ENCODE measurements around the gene NTM. TPM values are rescaled to one million over a fixed set of nuclear protein-coding genes. Genes with fewer than 3 reads are reported as not detected.

NTM gene
- polyA plus RNA-seq, 4 donors: 0.94 to 3.1 (median 1.4) TPM; not detected in 1

GRCh38 chr11:131546218-131546895 lies 175.9 kb downstream of the NTM start:
- H3K4me1 ChIP-seq (ENCODE audit: control insufficient read depth in 3 of 3, insufficient read depth in 2 of 3, low read depth in 1 of 3, low read length in 2 of 3): no peaks in the 10 kb centered on the region
- H3K27me3 ChIP-seq (ENCODE audit: control insufficient read depth in 3 of 3, insufficient read depth in 3 of 3, low read length in 3 of 3): peaks cover 0 to 3% (median 0%) of the 10 kb centered on the region in 3 donors
- peaks cover 0 to 1% of the 10 kb centered on the region in 2 donors for H3K9me3 ChIP-seq (ENCODE audit: control insufficient read depth in 2 of 2, insufficient read depth in 1 of 2, low read depth in 1 of 2, low read length in 1 of 2)
- no peak overlapping the region for H3K4me3 ChIP-seq (ENCODE audit: low read depth in 1 of 3, low read length in 3 of 3)
- H3K36me3 ChIP-seq (ENCODE audit: control insufficient read depth in 3 of 3, insufficient read depth in 2 of 3, low read depth in 1 of 3, low read length in 3 of 3): no peaks in the 10 kb centered on the region
- no peak overlapping the region for H3K27ac ChIP-seq (ENCODE audit: low read depth in 1 of 3, low read length in 2 of 3)
- FAIRE-seq (no peak), DNase-seq (no peak)
- 22 to 37% (median 24%) methylated on average over 10 of the region's 10 CpGs for WGBS, 3 donors

GRCh38 chr11:131549099-131549498 lies 178.7 kb downstream of the NTM start:
- no peaks in the 10 kb centered on the region for H3K9me3 ChIP-seq (ENCODE audit: control insufficient read depth in 2 of 2, insufficient read depth in 1 of 2, low read depth in 1 of 2, low read length in 1 of 2)
- no peaks in the 10 kb centered on the region for H3K4me1 ChIP-seq (ENCODE audit: control insufficient read depth in 3 of 3, insufficient read depth in 2 of 3, low read depth in 1 of 3, low read length in 2 of 3)
- H3K27ac ChIP-seq (ENCODE audit: low read depth in 1 of 3, low read length in 2 of 3): no peak overlapping the region
- FAIRE-seq (no peak), DNase-seq (no peak)
- H3K36me3 ChIP-seq (ENCODE audit: control insufficient read depth in 3 of 3, insufficient read depth in 2 of 3, low read depth in 1 of 3, low read length in 3 of 3): no peaks in the 10 kb centered on the region
- 86 to 90% (median 89%) methylated on average over 2 of the region's 2 CpGs for WGBS, 3 donors
- H3K27me3 ChIP-seq (ENCODE audit: control insufficient read depth in 3 of 3, insufficient read depth in 3 of 3, low read length in 3 of 3): no peaks in the 10 kb centered on the region
- no peak overlapping the region for H3K4me3 ChIP-seq (ENCODE audit: low read depth in 1 of 3, low read length in 3 of 3)

GRCh38 chr11:131549770-131550169 lies 179.4 kb downstream of the NTM start:
- no peak for FAIRE-seq
- no peak overlapping the region for H3K4me3 ChIP-seq (ENCODE audit: low read depth in 1 of 3, low read length in 3 of 3)
- WGBS, 3 donors: 43 to 64% (median 49%) methylated on average over 8 of the region's 8 CpGs
- H3K9me3 ChIP-seq (ENCODE audit: control insufficient read depth in 2 of 2, insufficient read depth in 1 of 2, low read depth in 1 of 2, low read length in 1 of 2): no peaks in the 10 kb centered on the region
- H3K36me3 ChIP-seq (ENCODE audit: control insufficient read depth in 3 of 3, insufficient read depth in 2 of 3, low read depth in 1 of 3, low read length in 3 of 3): no peaks in the 10 kb centered on the region
- no peak for DNase-seq
- H3K27me3 ChIP-seq (ENCODE audit: control insufficient read depth in 3 of 3, insufficient read depth in 3 of 3, low read length in 3 of 3): no peaks in the 10 kb centered on the region
- H3K4me1 ChIP-seq (ENCODE audit: control insufficient read depth in 3 of 3, insufficient read depth in 2 of 3, low read depth in 1 of 3, low read length in 2 of 3): no peaks in the 10 kb centered on the region
- no peak overlapping the region for H3K27ac ChIP-seq (ENCODE audit: low read depth in 1 of 3, low read length in 2 of 3)

GRCh38 chr11:131560287-131560686 lies 189.9 kb downstream of the NTM start:
- Histone ChIP-seq H3K36me3 (ENCODE audit: control insufficient read depth in 3 of 3, insufficient read depth in 2 of 3, low read depth in 1 of 3, low read length in 3 of 3) (no peaks in the 10 kb centered on the region), H3K4me3 (ENCODE audit: low read depth in 1 of 3, low read length in 3 of 3) (no peak overlapping the region), H3K9me3 (ENCODE audit: control insufficient read depth in 2 of 2, insufficient read depth in 1 of 2, low read depth in 1 of 2, low read length in 1 of 2) (no peaks in the 10 kb centered on the region), H3K27me3 (ENCODE audit: control insufficient read depth in 3 of 3, insufficient read depth in 3 of 3, low read length in 3 of 3) (no peaks in the 10 kb centered on the region), H3K4me1 (ENCODE audit: control insufficient read depth in 3 of 3, insufficient read depth in 2 of 3, low read depth in 1 of 3, low read length in 2 of 3) (no peaks in the 10 kb centered on the region), H3K27ac (ENCODE audit: low read depth in 1 of 3, low read length in 2 of 3) (no peak overlapping the region)
- FAIRE-seq (no peak), DNase-seq (no peak)
- WGBS, 3 donors: 71 to 86% (median 84%) methylated on average over 4 of the region's 4 CpGs

- FAIRE-seq (no peak), DNase-seq (no peak)
- H3K9me3 ChIP-seq (ENCODE audit: control insufficient read depth in 2 of 2, insufficient read depth in 1 of 2, low read depth in 1 of 2, low read length in 1 of 2): no peaks in the 10 kb centered on the region
- H3K36me3 ChIP-seq (ENCODE audit: control insufficient read depth in 3 of 3, insufficient read depth in 2 of 3, low read depth in 1 of 3, low read length in 3 of 3): no peaks in the 10 kb centered on the region
- H3K27ac ChIP-seq (ENCODE audit: low read depth in 1 of 3, low read length in 2 of 3): no peak overlapping the region
- no peaks in the 10 kb centered on the region for H3K4me1 ChIP-seq (ENCODE audit: control insufficient read depth in 3 of 3, insufficient read depth in 2 of 3, low read depth in 1 of 3, low read length in 2 of 3)
- no peak overlapping the region for H3K4me3 ChIP-seq (ENCODE audit: low read depth in 1 of 3, low read length in 3 of 3)
- H3K27me3 ChIP-seq (ENCODE audit: control insufficient read depth in 3 of 3, insufficient read depth in 3 of 3, low read length in 3 of 3): no peaks in the 10 kb centered on the region
- 68 to 76% (median 71%) methylated on average over 4 of the region's 4 CpGs for WGBS, 3 donors
Measured at GRCh38 chr11:131561501-131561900, 191.1 kb downstream of the NTM start.

- Histone ChIP-seq H3K9me3 (ENCODE audit: control insufficient read depth in 2 of 2, insufficient read depth in 1 of 2, low read depth in 1 of 2, low read length in 1 of 2) (no peaks in the 10 kb centered on the region), H3K4me1 (ENCODE audit: control insufficient read depth in 3 of 3, insufficient read depth in 2 of 3, low read depth in 1 of 3, low read length in 2 of 3) (no peaks in the 10 kb centered on the region), H3K27ac (ENCODE audit: low read depth in 1 of 3, low read length in 2 of 3) (no peak overlapping the region), H3K4me3 (ENCODE audit: low read depth in 1 of 3, low read length in 3 of 3) (no peak overlapping the region), H3K36me3 (ENCODE audit: control insufficient read depth in 3 of 3, insufficient read depth in 2 of 3, low read depth in 1 of 3, low read length in 3 of 3) (no peaks in the 10 kb centered on the region), H3K27me3 (ENCODE audit: control insufficient read depth in 3 of 3, insufficient read depth in 3 of 3, low read length in 3 of 3) (no peaks in the 10 kb centered on the region)
- FAIRE-seq (no peak), DNase-seq (no peak)
- 64 to 73% (median 69%) methylated on average over 5 of the region's 5 CpGs for WGBS, 3 donors
Measured at GRCh38 chr11:131561972-131562371, 191.6 kb downstream of the NTM start.

GRCh38 chr11:131568318-131568717 lies 197.9 kb downstream of the NTM start:
- Histone ChIP-seq H3K4me3 (ENCODE audit: low read depth in 1 of 3, low read length in 3 of 3) (no peak overlapping the region), H3K27ac (ENCODE audit: low read depth in 1 of 3, low read length in 2 of 3) (no peak overlapping the region), H3K27me3 (ENCODE audit: control insufficient read depth in 3 of 3, insufficient read depth in 3 of 3, low read length in 3 of 3) (no peaks in the 10 kb centered on the region), H3K9me3 (ENCODE audit: control insufficient read depth in 2 of 2, insufficient read depth in 1 of 2, low read depth in 1 of 2, low read length in 1 of 2) (no peaks in the 10 kb centered on the region), H3K36me3 (ENCODE audit: control insufficient read depth in 3 of 3, insufficient read depth in 2 of 3, low read depth in 1 of 3, low read length in 3 of 3) (no peaks in the 10 kb centered on the region), H3K4me1 (ENCODE audit: control insufficient read depth in 3 of 3, insufficient read depth in 2 of 3, low read depth in 1 of 3, low read length in 2 of 3) (no peaks in the 10 kb centered on the region)
- DNase-seq: no peak
- WGBS, 3 donors: 73 to 82% (median 78%) methylated on average over 1 of the region's 1 CpG
- FAIRE-seq: no peak

- Histone ChIP-seq H3K27ac (ENCODE audit: low read depth in 1 of 3, low read length in 2 of 3) (no peak overlapping the region), H3K27me3 (ENCODE audit: control insufficient read depth in 3 of 3, insufficient read depth in 3 of 3, low read length in 3 of 3) (no peaks in the 10 kb centered on the region), H3K9me3 (ENCODE audit: control insufficient read depth in 2 of 2, insufficient read depth in 1 of 2, low read depth in 1 of 2, low read length in 1 of 2) (no peaks in the 10 kb centered on the region), H3K4me3 (ENCODE audit: low read depth in 1 of 3, low read length in 3 of 3) (no peak overlapping the region), H3K4me1 (ENCODE audit: control insufficient read depth in 3 of 3, insufficient read depth in 2 of 3, low read depth in 1 of 3, low read length in 2 of 3) (no peaks in the 10 kb centered on the region), H3K36me3 (ENCODE audit: control insufficient read depth in 3 of 3, insufficient read depth in 2 of 3, low read depth in 1 of 3, low read length in 3 of 3) (no peaks in the 10 kb centered on the region)
- DNase-seq: no peak
- 46 to 59% (median 55%) methylated on average over 4 of the region's 4 CpGs for WGBS, 3 donors
- FAIRE-seq: no peak
Measured at GRCh38 chr11:131571571-131571970, 201.2 kb downstream of the NTM start.

GRCh38 chr11:131572423-131572822 lies 202.0 kb downstream of the NTM start:
- Histone ChIP-seq H3K4me3 (ENCODE audit: low read depth in 1 of 3, low read length in 3 of 3) (no peak overlapping the region), H3K36me3 (ENCODE audit: control insufficient read depth in 3 of 3, insufficient read depth in 2 of 3, low read depth in 1 of 3, low read length in 3 of 3) (no peaks in the 10 kb centered on the region), H3K9me3 (ENCODE audit: control insufficient read depth in 2 of 2, insufficient read depth in 1 of 2, low read depth in 1 of 2, low read length in 1 of 2) (no peaks in the 10 kb centered on the region), H3K27me3 (ENCODE audit: control insufficient read depth in 3 of 3, insufficient read depth in 3 of 3, low read length in 3 of 3) (no peaks in the 10 kb centered on the region), H3K27ac (ENCODE audit: low read depth in 1 of 3, low read length in 2 of 3) (no peak overlapping the region), H3K4me1 (ENCODE audit: control insufficient read depth in 3 of 3, insufficient read depth in 2 of 3, low read depth in 1 of 3, low read length in 2 of 3) (no peaks in the 10 kb centered on the region)
- 83 to 85% (median 84%) methylated on average over 7 of the region's 7 CpGs for WGBS, 3 donors
- FAIRE-seq (no peak), DNase-seq (no peak)

Data from small intestine (tissue), 7 donors.